KBM-7 (cell line): ENCODE results near the gene COL18A1.
"Not testable (repeated sequence)": the region's sequence is repeated elsewhere in the genome, so short reads cannot be mapped to it uniquely, and the experiment has no call there.

Source experiments
- DNase-seq: peaks from one replicate; pipeline ENCODE4 v3.0.0-alpha.2; 2015
- in situ Hi-C: fragments of 300-500 bp; cut with MboI; formaldehyde crosslinking; loops from 2 replicates; pipeline ENCODE4 v1.14.3; 2020; ENCODE audit warnings: low sequenced_read_pairs, low pct_unique_long_range_greater_than_20kb, mixed read lengths

COL18A1 gene

GRCh38 chr21:45494851-45495680 is 90.1 kb downstream of the COL18A1 start:
- DNase-seq, result no peak
- in situ Hi-C loops, result no loop called here

- in situ Hi-C loops, result no loop called here
- DNase-seq, result no peak
Measured at GRCh38 chr21:45496151-45496967, 91.4 kb downstream of the COL18A1 start.

GRCh38 chr21:45496968-45497845 is 92.2 kb downstream of the COL18A1 start:
- no peak for DNase-seq
- in situ Hi-C loops, result no loop called here

GRCh38 chr21:45497846-45498645 is 93.1 kb downstream of the COL18A1 start:
- in situ Hi-C loops, result no loop called here

GRCh38 chr21:45498646-45499000 is 93.7 kb downstream of the COL18A1 start:
- in situ Hi-C loops, result no loop called here
- DNase-seq, result no peak

More at GRCh38 chr21:45497846-45498645, 93.1 kb downstream of the COL18A1 start:
- DNase-seq, result no peak

GRCh38 chr21:45499201-45499750 is 94.3 kb downstream of the COL18A1 start:
- in situ Hi-C loops, result no loop called here
- no peak for DNase-seq

- in situ Hi-C loops, result no loop called here
Measured at GRCh38 chr21:45499970-45500577, 95.1 kb downstream of the COL18A1 start.

GRCh38 chr21:45501081-45502005 is 96.4 kb downstream of the COL18A1 start:
- DNase-seq, in situ Hi-C loops: not testable (repeated sequence)

More at GRCh38 chr21:45499970-45500577, 95.1 kb downstream of the COL18A1 start:
- no peak for DNase-seq

GRCh38 chr21:45502006-45502345 is 97.0 kb downstream of the COL18A1 start:
- in situ Hi-C loops, result no loop called here
- no peak for DNase-seq

- in situ Hi-C loops, result no loop called here
- DNase-seq, result no peak
Measured at GRCh38 chr21:45502600-45502999, 97.6 kb downstream of the COL18A1 start.

- in situ Hi-C loops, DNase-seq: not testable (repeated sequence)
Measured at GRCh38 chr21:45503226-45503625, 98.3 kb downstream of the COL18A1 start.

- in situ Hi-C loops, result no loop called here
- DNase-seq, result no peak
Measured at GRCh38 chr21:45504021-45504515, 99.1 kb downstream of the COL18A1 start.

- DNase-seq, result no peak
- in situ Hi-C loops, result no loop called here
Measured at GRCh38 chr21:45504516-45505415, 99.8 kb downstream of the COL18A1 start.

- DNase-seq, result no peak
- in situ Hi-C loops, result no loop called here
Measured at GRCh38 chr21:45505416-45506021, 100.6 kb downstream of the COL18A1 start.

- DNase-seq, result no peak
- in situ Hi-C loops, result no loop called here
Measured at GRCh38 chr21:45506241-45506817, 101.4 kb downstream of the COL18A1 start.
